ENCODE measurements around the gene MTO1. TPM values are rescaled to one million over a fixed set of nuclear protein-coding genes. Genes with fewer than 3 reads are reported as not detected.

Gene MTO1
- total RNA-seq (2014; rRNA removed) (13.8 and 19.5 TPM in 2 replicates), Bru-seq, nascent RNA (percentile 67 among the genes with signal in this experiment), BruChase-seq, experiment 1, labeled RNA remaining after a 6-hour chase (percentile 67 among the genes with signal in this experiment), BruChase-seq, experiment 2, labeled RNA remaining after a 2-hour chase (percentile 64 among the genes with signal in this experiment)
- long read RNA-seq, full-length matches to known transcripts, result 26 of 44 reads
- long read RNA-seq, partial matches to known transcripts, result 3 of 44 reads
- long read RNA-seq, other reads (novel, unspliced or antisense), result 15 of 44 reads

- Histone ChIP-seq H3K9me2 (replicated peaks; ENCODE audit: low read length) (no peaks in the 10 kb centered on the region), H3K79me2 (ENCODE audit: low read length) (peaks cover 38% of the 10 kb centered on the region), H3K27me3 (ENCODE audit: low read length) (no peaks in the 10 kb centered on the region), H3K4me1 (ENCODE audit: insufficient read depth, low read length) (no peaks in the 10 kb centered on the region), H2AFZ (ENCODE audit: low read length) (peak within 1 kb of the TSS; percentile 83), H3F3A (ENCODE audit: low read length, unreplicated experiment) (no peaks in the 10 kb centered on the region), H3K9ac (ENCODE audit: low read length) (peak within 1 kb of the TSS; percentile 93), H3K27ac (ENCODE audit: low read length) (peak within 1 kb of the TSS; percentile 82), H3K36me3 (ENCODE audit: low read depth, low read length) (no peaks in the 10 kb centered on the region; the same call in 1 of the 2 replicates), H3K4me3 (ENCODE audit: low read length) (peak within 1 kb of the TSS; percentile 98), H4K20me1 (ENCODE audit: low read length) (no peaks in the 10 kb centered on the region), H3K9me3 (ENCODE audit: low read length) (no peaks in the 10 kb centered on the region), H3K4me2 (ENCODE audit: low read length) (peak within 1 kb of the TSS; percentile 79)
- ChIA-PET POLR2A (ENCODE audit: unreplicated experiment) (interaction anchor here (0.6 to 0.8 kb wide), 2 partner anchors 10 to 1415 kb away, joined by 4 to 6 read pairs; partner anchors contain the start of gene CGAS), CTCF (interaction anchor here (0.6 kb wide), 1 partner anchor 12 kb away, joined by 3 read pairs; no protein-coding TSS in a partner anchor)
- TSS peak; percentile 88 for BruUV-seq (replicated peaks)
- peak; percentile 97 for ATAC-seq
- TF ChIP-seq EZH2phosphoT487 (IDR thresholded peaks at IDR 0.05; ENCODE audit: borderline replicate concordance, low read length) (no peak), EZH2 (IDR thresholded peaks at IDR 0.05; ENCODE audit: low read length, unreplicated experiment) (no peak), CTCF (conservative IDR thresholded peaks at IDR 0.05; ENCODE audit: low read depth, low read length) (no peak)
- intact Hi-C loops (cut with micrococcal nuclease), result no loop called here
- peak; percentile 84 for DNase-seq
Measured at GRCh38 chr6:73461537-73462350, at the start of gene MTO1. TSS of gene MTO1 (plus strand) at chr6:73461737. CDS start at chr6:73461855, 118 bp downstream.

- Histone ChIP-seq H3K27me3 (ENCODE audit: low read length) (no peaks in the 10 kb centered on the region), H3K9me3 (ENCODE audit: low read length) (no peaks in the 10 kb centered on the region), H3K4me3 (ENCODE audit: low read length) (no peak overlapping the region), H3K36me3 (ENCODE audit: low read depth, low read length) (peaks cover 6% of the 10 kb centered on the region; the same call in 1 of the 2 replicates), H3K27ac (ENCODE audit: low read length) (no peak overlapping the region), H3K4me2 (ENCODE audit: low read length) (no peak overlapping the region), H3F3A (ENCODE audit: low read length, unreplicated experiment) (no peaks in the 10 kb centered on the region), H3K4me1 (ENCODE audit: insufficient read depth, low read length) (no peaks in the 10 kb centered on the region), H3K79me2 (ENCODE audit: low read length) (no peaks in the 10 kb centered on the region), H2AFZ (ENCODE audit: low read length) (no peak overlapping the region), H3K9ac (ENCODE audit: low read length) (no peak overlapping the region), H3K9me2 (replicated peaks; ENCODE audit: low read length) (no peaks in the 10 kb centered on the region), H4K20me1 (ENCODE audit: low read length) (no peaks in the 10 kb centered on the region)
- ChIA-PET CTCF (no interaction called here), POLR2A (ENCODE audit: unreplicated experiment) (no interaction called here)
- DNase-seq (no peak), ATAC-seq (no peak)
- no TSS peak for BruUV-seq (replicated peaks)
- intact Hi-C loops (cut with micrococcal nuclease), result no loop called here
- TF ChIP-seq EZH2 (IDR thresholded peaks at IDR 0.05; ENCODE audit: low read length, unreplicated experiment) (no peak), CTCF (conservative IDR thresholded peaks at IDR 0.05; ENCODE audit: low read depth, low read length) (no peak), EZH2phosphoT487 (IDR thresholded peaks at IDR 0.05; ENCODE audit: borderline replicate concordance, low read length) (no peak)
Measured at GRCh38 chr6:73413102-73413501, 48.4 kb upstream of the MTO1 start.
